Fibroblast of skin of left biceps (primary cell): ENCODE data around the gene DPP10.
"Not testable (repeated sequence)": the region's sequence is repeated elsewhere in the genome, so short reads cannot be mapped to it uniquely, and the experiment has no call there.

Source experiments
- DNase-seq, 2 experiments: peaks; one replicate each; pipeline ENCODE4 v3.0.0-alpha.2; 2013; ENCODE audit warnings: low read depth in 2 of 2

The DPP10 gene

GRCh38 chr2:114717049-114717448 is 274.6 kb downstream of the DPP10 start:
- DNase-seq: no peak

- DNase-seq: no peak
These were observed 282.0 kb downstream of the DPP10 start for GRCh38 chr2:114724454-114724853.

GRCh38 chr2:114727012-114727411 is 284.6 kb downstream of the DPP10 start:
- DNase-seq: no peak

GRCh38 chr2:114728372-114728771 is 285.9 kb downstream of the DPP10 start:
- no peak for DNase-seq

GRCh38 chr2:114729026-114729425 is 286.6 kb downstream of the DPP10 start:
- DNase-seq: no peak

GRCh38 chr2:114735126-114735525 is 292.7 kb downstream of the DPP10 start:
- DNase-seq: no peak

- DNase-seq: no peak
These were observed 299.8 kb downstream of the DPP10 start for GRCh38 chr2:114742245-114742644.

GRCh38 chr2:114745700-114746099 is 303.3 kb downstream of the DPP10 start:
- DNase-seq: no peak

GRCh38 chr2:114748175-114748574 is 305.7 kb downstream of the DPP10 start:
- not testable (repeated sequence) for DNase-seq

- DNase-seq: no peak
These were observed 310.0 kb downstream of the DPP10 start for GRCh38 chr2:114752425-114752824.

GRCh38 chr2:114753145-114753544 is 310.7 kb downstream of the DPP10 start:
- DNase-seq: no peak

GRCh38 chr2:114754907-114755563 is 312.6 kb downstream of the DPP10 start:
- DNase-seq: no peak

GRCh38 chr2:114762376-114762775 is 319.9 kb downstream of the DPP10 start:
- no peak for DNase-seq

GRCh38 chr2:114762986-114763385 is 320.5 kb downstream of the DPP10 start:
- no peak for DNase-seq

- DNase-seq: no peak
These were observed 326.7 kb downstream of the DPP10 start for GRCh38 chr2:114769110-114769509.

GRCh38 chr2:114769991-114770390 is 327.6 kb downstream of the DPP10 start:
- no peak for DNase-seq

- DNase-seq: no peak
These were observed 341.6 kb downstream of the DPP10 start for GRCh38 chr2:114784046-114784445.

GRCh38 chr2:114784890-114785583 is 342.6 kb downstream of the DPP10 start:
- DNase-seq: no peak

- no peak for DNase-seq
These were observed 344.5 kb downstream of the DPP10 start for GRCh38 chr2:114786901-114787300.

GRCh38 chr2:114787486-114787885 is 345.0 kb downstream of the DPP10 start:
- DNase-seq: no peak

GRCh38 chr2:114789989-114790388 is 347.5 kb downstream of the DPP10 start:
- DNase-seq: no peak

GRCh38 chr2:114797540-114797939 is 355.1 kb downstream of the DPP10 start:
- DNase-seq: no peak

- DNase-seq: no peak
These were observed 355.5 kb downstream of the DPP10 start for GRCh38 chr2:114797942-114798341.

- DNase-seq: no peak
These were observed 357.9 kb downstream of the DPP10 start for GRCh38 chr2:114800371-114800770.
